Inflammatory macrophage treated with lipopolysaccharide for 4 hours (primary cell): ENCODE measurements around the gene SYNM.
"Not testable (repeated sequence)": the region's sequence is repeated elsewhere in the genome, so short reads cannot be mapped to it uniquely, and the experiment has no call there.

Source experiments
- DNase-seq: peaks from one replicate; pipeline ENCODE4 v3.0.0-alpha.2; 2020

The SYNM gene

DNA sequence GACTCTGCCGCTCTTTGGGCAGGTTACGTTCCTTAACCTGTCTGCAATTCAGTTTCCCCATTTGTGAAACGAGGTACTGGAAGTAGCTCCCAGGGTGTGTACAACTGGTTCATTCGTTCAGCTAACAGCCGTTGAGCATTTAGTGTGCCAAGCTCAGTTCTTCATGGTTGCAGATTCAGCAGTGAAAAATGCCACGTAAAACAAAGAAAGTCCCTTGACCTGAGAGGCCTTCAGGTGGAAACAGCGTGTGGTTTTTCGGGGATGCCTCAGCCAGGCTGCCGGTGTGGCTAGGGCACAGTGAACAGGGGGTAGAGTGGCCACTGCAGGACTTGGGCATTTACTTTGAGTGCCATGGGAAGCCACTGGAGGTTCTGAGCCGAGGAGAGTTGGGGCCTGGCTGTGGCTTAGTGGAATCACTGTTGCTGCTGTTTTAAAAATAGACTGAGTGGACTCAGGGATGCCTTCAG is 4.7 kb downstream of the SYNM start:
- DNase-seq = no peak

GRCh38 chr15:99110093-99110492 is 5.2 kb downstream of the SYNM start:
- DNase-seq = no peak

DNA sequence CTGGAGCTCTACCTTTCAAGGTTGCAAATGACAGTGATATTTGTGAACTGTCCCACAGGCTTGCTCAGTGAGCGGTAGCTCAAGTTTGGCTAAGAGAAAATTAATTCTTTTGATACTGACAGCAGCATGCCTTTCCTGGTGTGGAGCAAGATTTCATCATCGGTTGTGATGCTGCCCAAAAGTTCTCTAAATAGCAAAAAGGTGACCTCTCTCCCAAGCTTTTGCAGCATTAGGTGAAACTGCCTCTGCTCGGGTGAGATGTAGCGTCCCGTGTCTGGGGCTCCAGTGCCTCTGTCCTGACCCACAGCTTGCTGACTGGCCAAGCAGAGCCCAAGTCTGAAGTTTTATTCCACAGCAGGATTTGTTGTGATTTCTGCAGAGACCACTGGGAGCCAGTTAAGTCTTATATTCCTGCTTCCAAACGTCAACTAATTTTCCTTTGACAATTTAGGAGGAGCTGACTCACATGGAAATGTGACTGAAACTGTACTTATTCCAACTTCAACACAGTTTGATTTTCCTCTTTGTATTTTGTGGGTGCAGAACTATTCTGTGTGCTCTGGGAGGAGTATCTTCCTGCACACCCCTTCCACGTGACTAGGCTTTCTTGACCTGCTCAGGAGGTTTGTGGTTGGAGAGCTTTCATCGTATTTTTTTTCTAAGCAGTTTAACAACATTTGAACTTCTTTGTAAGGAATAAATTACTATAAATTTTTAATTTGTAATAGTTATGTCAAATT is 5.9 kb downstream of the SYNM start:
- no peak for DNase-seq

- DNase-seq = not testable (repeated sequence)
These were observed 6.8 kb downstream of the SYNM start for GRCh38 chr15:99111641-99112040.

DNA sequence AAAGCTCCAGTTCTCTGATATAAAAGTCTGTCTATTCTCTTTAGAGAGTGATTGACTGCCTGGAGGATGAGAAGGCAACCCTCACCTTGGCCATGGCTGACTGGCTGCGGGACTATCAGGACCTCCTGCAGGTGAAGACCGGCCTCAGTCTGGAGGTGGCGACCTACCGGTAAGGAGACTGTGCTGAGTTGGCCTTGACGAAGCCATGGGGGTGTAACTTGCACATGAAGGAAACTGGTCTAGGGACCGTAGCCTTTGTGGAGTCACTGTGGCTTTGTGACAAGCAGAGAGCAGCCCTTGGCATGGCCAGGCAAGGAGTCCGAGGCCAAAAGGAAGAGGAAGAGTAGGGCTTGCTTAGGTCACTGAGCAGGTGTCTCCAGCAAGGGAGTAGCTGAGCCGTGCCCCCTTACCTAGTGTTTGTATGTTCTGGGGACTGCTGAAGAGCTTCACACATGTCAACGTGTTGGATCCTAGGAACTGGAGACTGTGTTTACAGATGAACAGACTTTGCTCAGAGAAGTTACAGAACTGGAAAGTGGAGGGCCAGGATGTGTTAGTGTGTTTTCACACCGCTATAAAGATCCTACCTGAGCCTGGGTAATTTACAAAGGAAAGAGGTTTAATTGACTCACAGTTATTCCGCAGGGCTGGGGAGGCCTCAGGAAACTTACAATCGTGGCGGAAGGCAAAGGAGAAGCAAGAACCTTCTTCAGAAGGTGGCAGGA is 8.8 kb downstream of the SYNM start:
- DNase-seq = no peak

GRCh38 chr15:99114511-99115299 is 9.8 kb downstream of the SYNM start:
- no peak for DNase-seq

DNA sequence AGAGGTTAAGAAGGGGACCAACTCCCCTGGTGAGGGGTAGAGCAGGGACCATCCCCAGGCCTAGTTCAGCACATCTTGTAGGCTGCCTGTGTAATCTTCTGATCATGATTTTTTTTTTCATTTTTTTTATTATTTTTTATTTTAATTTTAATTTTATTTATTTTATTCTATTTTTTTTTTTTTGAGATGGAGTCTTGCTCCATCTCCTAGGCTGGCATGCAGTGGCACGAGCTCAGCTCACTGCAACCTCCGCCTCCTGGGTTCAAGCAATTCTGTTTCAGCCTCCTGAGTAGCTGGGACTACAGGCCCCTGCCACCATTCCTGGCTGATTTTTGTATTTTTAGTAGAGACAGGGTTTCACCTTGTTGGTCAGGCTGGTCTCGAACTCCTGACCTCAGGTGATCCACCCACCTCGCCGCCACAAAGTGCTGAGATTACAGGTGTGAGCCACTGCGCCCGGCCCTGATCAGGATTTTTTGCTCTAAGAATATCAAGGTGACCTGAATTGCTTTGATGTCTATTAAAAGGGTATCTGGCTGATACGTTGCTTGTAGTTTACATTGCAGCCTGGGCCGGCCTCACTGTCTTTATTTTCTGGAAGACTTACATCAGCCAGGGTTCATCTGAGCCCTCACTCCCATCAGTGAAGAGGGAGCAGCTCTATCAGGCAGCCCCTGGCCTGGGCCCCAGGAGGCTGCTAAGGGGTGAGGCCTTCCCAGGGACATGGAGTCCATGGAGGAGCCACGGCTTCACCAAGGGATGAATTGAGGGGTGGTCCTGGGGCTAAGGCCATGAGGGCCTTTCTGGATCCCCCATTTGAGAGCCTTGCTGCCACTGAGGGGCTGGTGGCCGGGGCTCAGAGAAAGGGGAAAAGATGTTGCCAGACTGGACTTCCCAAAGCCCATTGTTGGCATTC is 10.7 kb downstream of the SYNM start:
- DNase-seq = no peak

- no peak for DNase-seq
These were observed 12.2 kb downstream of the SYNM start for GRCh38 chr15:99117111-99117510.

- DNase-seq = no peak
These were observed 12.8 kb downstream of the SYNM start for GRCh38 chr15:99117563-99118257.

DNA sequence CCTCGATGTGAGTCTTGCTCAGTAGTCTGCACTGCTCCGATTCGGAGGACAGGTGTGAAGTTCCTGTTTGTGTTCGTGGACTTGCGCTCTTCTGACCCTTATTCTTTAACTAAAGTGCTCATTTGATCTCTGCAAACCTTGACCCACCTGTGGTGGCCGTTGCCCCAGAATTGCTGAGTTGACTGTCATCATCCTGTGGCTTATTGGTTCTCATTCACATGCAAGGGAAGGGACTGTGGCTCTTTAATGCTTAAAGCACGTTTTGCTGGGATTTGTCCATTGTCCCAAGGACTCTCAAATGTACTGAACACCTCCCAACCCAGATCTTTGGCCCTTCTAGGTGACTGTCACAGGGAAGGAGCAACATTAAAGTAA is 13.4 kb downstream of the SYNM start:
- no peak for DNase-seq

DNA sequence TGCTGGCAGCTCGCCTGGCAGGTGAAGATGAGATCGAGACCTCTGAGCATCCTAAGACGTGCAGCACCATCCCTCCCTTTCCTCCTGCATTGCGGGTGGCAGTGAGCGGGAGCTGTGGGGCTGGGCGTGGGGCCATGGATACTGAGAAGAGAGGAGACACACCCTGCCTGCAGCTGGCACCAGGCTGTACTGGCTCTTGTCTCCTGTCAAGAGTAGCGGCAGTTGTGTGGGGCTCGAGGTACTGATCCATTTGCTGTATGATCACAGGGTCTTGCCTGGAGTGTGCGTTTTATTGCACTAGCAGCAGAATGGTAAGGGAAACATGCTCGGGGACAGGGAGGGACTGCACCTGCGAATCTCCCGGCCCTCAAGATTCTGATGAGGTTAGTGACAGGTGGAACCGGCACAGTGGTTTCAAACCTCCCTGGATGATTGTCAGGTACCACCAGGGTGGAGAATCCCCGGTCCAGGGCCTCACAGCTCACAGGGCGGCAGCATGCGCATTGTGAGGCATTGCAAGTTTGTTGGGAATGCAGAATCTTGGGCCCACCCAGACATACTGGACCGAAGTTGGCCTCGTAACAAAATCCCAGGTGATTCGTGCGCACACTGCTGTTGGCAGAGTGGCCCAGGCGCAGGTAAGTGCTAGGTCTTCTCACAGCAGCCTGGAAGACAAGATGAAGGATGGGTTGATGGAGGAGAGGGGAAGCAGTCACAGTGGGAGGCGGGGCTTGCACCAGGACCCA is 14.1 kb downstream of the SYNM start:
- no peak for DNase-seq

- DNase-seq = no peak
These were observed 15.3 kb downstream of the SYNM start for GRCh38 chr15:99120050-99120777.

DNA sequence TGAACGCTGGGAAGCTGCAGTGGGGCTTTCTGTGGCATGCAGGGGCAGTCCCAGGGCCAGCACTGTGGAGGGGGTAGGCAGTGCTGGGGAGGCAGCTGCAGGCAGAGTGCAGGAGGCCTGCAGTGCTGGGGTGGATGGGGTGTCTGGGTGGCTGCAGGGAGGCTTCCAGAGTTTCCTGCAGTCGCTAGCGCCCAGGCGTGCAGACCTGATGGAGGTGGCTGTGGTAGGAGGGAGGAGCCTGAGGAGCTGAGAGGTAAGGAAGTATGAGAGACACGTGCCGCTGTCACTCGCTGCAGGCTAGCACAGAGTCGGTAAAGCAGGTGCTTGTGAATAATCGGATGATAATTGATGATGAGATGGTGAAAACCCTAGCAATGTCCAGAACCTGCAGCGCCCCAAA is 16.3 kb downstream of the SYNM start:
- no peak for DNase-seq

DNA sequence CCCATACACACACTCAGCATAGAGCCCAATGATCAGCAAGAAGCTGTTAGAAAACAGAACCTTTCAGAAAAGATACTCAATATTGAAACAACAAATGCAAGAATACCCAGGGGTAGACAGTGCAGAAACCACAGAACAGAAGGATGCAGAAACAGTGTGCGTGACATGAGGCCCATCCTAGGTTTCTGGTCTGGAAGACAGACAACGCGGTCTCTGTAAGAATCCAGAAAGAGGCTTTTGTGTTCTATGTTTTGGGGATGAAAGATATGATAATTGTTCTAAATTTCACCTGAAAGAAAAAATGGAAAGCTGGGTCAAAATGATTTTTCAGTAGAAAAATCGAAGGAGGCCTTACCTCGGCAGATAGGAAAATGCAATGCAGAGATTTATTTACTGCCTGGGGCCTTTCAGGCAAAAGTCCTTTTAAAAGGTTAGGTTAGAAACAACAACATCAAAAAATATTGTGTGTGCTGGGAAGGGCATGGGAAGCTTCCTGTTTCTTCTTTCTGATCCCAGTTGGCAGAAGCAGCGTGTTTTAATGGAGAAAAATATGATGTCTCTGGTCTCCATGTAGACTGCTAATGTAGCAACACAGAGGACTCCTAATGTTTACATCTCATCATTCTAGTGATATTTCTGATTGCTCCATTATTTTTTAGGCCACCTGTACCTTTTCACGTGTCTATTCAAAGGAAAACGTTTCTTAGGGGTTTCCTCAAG is 17.0 kb downstream of the SYNM start:
- DNase-seq = no peak

- DNase-seq = no peak
These were observed 18.2 kb downstream of the SYNM start for GRCh38 chr15:99122831-99123712.

DNA sequence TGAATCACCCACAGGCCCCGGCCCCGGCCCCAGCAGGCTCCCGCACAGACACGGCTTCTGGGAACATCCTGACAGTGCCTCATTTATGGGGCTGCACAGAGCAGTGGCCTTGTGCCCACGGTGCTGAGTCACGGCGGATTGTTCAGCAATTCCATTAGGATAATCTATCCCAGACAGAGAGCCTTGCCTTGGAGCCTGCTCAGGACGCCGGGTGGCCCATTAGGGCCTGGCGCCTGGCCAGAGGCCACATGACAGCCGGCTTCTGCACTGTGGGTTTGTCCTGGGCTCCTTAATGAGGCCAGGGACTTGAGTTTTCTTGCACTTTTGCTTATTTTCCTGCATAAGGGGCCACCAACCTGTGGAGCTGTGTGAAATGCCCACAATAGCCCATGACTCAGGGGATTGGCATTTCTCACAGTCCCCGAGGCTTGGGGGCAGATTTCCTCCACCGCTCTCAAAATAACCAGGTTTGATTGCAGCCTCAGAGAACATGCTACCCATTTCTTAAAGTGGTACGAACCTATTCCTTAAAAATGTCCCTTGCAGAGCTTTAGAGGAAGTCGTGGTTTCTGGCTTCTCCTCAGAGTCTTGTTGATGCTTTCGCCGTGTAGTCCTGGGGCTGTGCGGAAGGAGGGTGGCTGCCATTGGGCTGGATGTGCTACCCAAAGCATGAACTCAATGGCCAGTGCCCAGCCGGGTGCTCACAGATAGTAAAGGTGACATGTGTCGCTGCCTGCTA is 19.0 kb downstream of the SYNM start:
- DNase-seq = peak; percentile 43

DNA sequence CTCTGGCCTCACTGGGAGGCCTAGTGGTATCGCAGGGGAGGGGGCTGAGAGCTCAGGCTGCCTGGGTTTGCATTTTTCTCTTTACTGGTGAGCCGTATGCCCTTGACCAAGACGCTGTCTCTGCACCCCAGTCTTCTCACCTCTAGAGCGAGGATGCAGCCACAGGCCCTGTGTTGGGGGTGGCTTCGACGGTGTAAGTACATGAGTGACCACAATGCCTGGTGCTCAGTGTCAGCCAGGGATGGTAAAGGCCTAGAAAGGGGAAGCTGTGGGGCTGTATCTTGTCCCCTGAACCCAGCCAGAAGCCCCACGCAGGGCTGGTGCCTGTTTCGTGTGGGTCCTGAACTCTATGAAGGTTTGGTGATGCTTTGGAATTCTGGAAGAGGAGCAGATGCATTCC is 19.8 kb downstream of the SYNM start:
- DNase-seq = no peak
